NK-92 treated with Interleukin-12 subunit alpha and Interleukin-12 subunit beta, amount 100 ng/mL, for 24 hours (cell line): ENCODE measurements around the gene ETFA.

Source experiments
- DNase-seq: peaks from one replicate; lab custom pipeline; 2025; lab: John Stamatoyannopoulos, UW

ETFA gene

GRCh38 chr15:76311100-76311953, at the start of gene ETFA:
Gene ETFA (minus strand): TSS chr15:76311469. CDS start chr15:76311388, 81 bp downstream.
- peak; percentile 96 for DNase-seq

- no peak for DNase-seq
Observed at GRCh38 chr15:76360416-76360815, 49.1 kb upstream of the ETFA start.

- no peak for DNase-seq
Observed at GRCh38 chr15:76359152-76359551, 47.9 kb upstream of the ETFA start.

- DNase-seq = no peak
Observed at GRCh38 chr15:76358453-76358852, 47.2 kb upstream of the ETFA start.

GRCh38 chr15:76354823-76355440, 43.7 kb upstream of the ETFA start:
- DNase-seq = no peak

GRCh38 chr15:76353903-76354302, 42.6 kb upstream of the ETFA start:
- no peak for DNase-seq

GRCh38 chr15:76353023-76353577, 41.8 kb upstream of the ETFA start:
- no peak for DNase-seq

GRCh38 chr15:76349301-76350070, 38.2 kb upstream of the ETFA start:
- DNase-seq = no peak

- no peak for DNase-seq
Observed at GRCh38 chr15:76347482-76348055, 36.3 kb upstream of the ETFA start.

GRCh38 chr15:76346669-76347481, 35.6 kb upstream of the ETFA start:
- DNase-seq = no peak

- DNase-seq = no peak
Observed at GRCh38 chr15:76345880-76346668, 34.8 kb upstream of the ETFA start.

GRCh38 chr15:76345583-76345879, 34.3 kb upstream of the ETFA start:
- no peak for DNase-seq

- DNase-seq = no peak
Observed at GRCh38 chr15:76344893-76345582, 33.8 kb upstream of the ETFA start.

GRCh38 chr15:76343313-76343996, 32.2 kb upstream of the ETFA start:
- no peak for DNase-seq

- DNase-seq = no peak
Observed at GRCh38 chr15:76342382-76343201, 31.3 kb upstream of the ETFA start.

- no peak for DNase-seq
Observed at GRCh38 chr15:76342058-76342381, 30.8 kb upstream of the ETFA start.

GRCh38 chr15:76341366-76342057, 30.2 kb upstream of the ETFA start:
- DNase-seq = no peak

GRCh38 chr15:76340803-76341365, 29.6 kb upstream of the ETFA start:
- DNase-seq = no peak
